Ishikawa (cell line): ENCODE measurements around the gene HOXC13.

ENCODE experiments used
- EP300 ChIP-seq: IDR thresholded peaks from 2 replicates; pipeline ENCODE4 v1.6.1; 2012; ENCODE audit warnings: borderline replicate concordance
- FOXM1 ChIP-seq: IDR thresholded peaks from 2 replicates; pipeline ENCODE4 v1.6.1; 2012; ENCODE audit warnings: low read depth, borderline replicate concordance
- TAF1 ChIP-seq: IDR thresholded peaks from 2 replicates; pipeline ENCODE4 v1.6.1; 2012; ENCODE audit warnings: low read depth, mild to moderate bottlenecking
- TEAD4 ChIP-seq: IDR thresholded peaks from 2 replicates; pipeline ENCODE4 v1.6.1; 2012
- YY1 ChIP-seq: IDR thresholded peaks from 2 replicates; pipeline ENCODE4 v1.6.1; 2012; ENCODE audit warnings: low read depth
- TF ChIP-seq, protein P1 (sequence below): IDR thresholded peaks from 2 replicates; pipeline ENCODE4 v1.6.1; 2012

DNA sequence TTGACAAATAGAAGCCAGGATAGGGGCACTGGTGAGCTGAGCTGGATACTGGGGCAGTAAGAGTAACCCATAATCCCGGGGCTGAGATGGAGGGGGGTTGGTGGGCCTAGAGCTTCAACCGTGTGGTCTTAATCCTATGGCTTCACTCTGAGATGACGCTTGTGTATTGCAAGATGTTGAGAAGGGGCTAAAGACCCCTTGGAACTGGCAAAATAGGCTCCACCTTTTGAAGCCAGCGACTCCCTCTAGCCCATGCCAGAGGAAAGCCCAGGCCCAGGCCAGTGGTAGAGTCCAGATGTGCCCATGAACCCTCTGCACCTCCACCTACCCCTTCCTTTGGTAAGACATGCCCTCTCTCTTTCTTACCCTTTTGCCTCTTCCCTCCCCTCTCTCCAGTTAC lies 20.7 kb downstream of the HOXC13 start:
- TF ChIP-seq TAF1 (no peak), TEAD4 (no peak), FOXM1 (no peak), YY1 (no peak), EP300 (no peak)
- TF ChIP-seq, protein P1, sequence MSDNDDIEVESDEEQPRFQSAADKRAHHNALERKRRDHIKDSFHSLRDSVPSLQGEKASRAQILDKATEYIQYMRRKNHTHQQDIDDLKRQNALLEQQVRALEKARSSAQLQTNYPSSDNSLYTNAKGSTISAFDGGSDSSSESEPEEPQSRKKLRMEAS: no peak
